K562 (cell line): Measurements from ENCODE around the gene EXOC7. TPM values are rescaled to one million over a fixed set of nuclear protein-coding genes. Genes with fewer than 3 reads are reported as not detected.

Experiments used
- ATAC-seq: fragments of 200-7000 bp; cut with Tn5 transposase; 3 replicates; pipeline ENCODE4 v1.9.1; 2020; ENCODE audit warnings: moderate library complexity
- BruUV-seq: library from RNA; stranded (reverse); fragments of 400-500 nt; replicated peaks from 2 replicates; lab custom pipeline; 2021; lab: Mats Ljungman, UMichigan
- CTCF ChIA-PET: fragments of 300-600 bp; formaldehyde crosslinking; extraction: SDS; loops from one replicate; lab custom pipeline; 2021; ENCODE audit warnings: low intra/inter-chr PET ratio; lab: Yijun Ruan, JAX
- POLR2A ChIA-PET: fragments of 300-600, 350-650 bp; sonication (Branson Sonifier 250); formaldehyde crosslinking; extraction: SDS; loops from one replicate; lab custom pipeline; 2021; ENCODE audit warnings: antibody characterized with exemption, inconsistent platforms; lab: Yijun Ruan, JAX
- DNase-seq, 4 experiments: peaks; one replicate each; pipeline versions ENCODE4 v3.0.0 to v3.0.0-alpha.2; 2011 to 2018; ENCODE audit warnings: low spot score in 3 of 4, mixed read lengths in 3 of 4; ENCODE audit errors: extremely low read depth in 1 of 4
- FAIRE-seq: peaks from 2 replicates; lab custom pipeline; 2011; peaks lifted over from hg19 to GRCh38; lab: Jason Lieb, UNC
- H2AFZ ChIP-seq: 2 replicates; pipeline ENCODE4 v1.6.0; 2011; ENCODE audit warnings: low read depth, low read length, control low read depth, inconsistent platforms
- H3K27ac ChIP-seq: fragments of 200-600 bp; 3 replicates; pipeline ENCODE4 v1.8.0; 2011; ENCODE audit warnings: low read depth, mild to moderate bottlenecking, control low read depth, inconsistent platforms, low read length, moderate library complexity, mixed read lengths; ENCODE audit errors: extremely low read depth
- H3K27me3 ChIP-seq, 2 experiments: fragments of 300-600 bp in 1 of 2; 2 replicates in 1 of 2; 3 replicates in 1 of 2; pipeline versions ENCODE4 v1.6.0 to v1.8.0; 2011; ENCODE audit warnings: inconsistent platforms in 2 of 2, low read length in 2 of 2, mild to moderate bottlenecking in 1 of 2, mixed read lengths in 1 of 2, moderate library complexity in 1 of 2; ENCODE audit not compliant: control insufficient read depth in 2 of 2, insufficient read depth in 2 of 2
- H3K36me3 ChIP-seq: fragments of 300-600 bp; 3 replicates; pipeline ENCODE4 v1.8.0; 2011; ENCODE audit warnings: mild to moderate bottlenecking, low read length, inconsistent platforms; ENCODE audit not compliant: control insufficient read depth, insufficient read depth
- H3K4me1 ChIP-seq, 2 experiments: fragments of 200-600 bp in 1 of 2; replicated peaks in 1 of 2; 2 replicates in 1 of 2; 3 replicates in 1 of 2; pipeline versions ENCODE4 v1.5.1 to v1.8.0; 2011; ENCODE audit warnings: inconsistent platforms in 2 of 2, low read length in 2 of 2, mild to moderate bottlenecking in 1 of 2, mixed read lengths in 1 of 2, moderate library complexity in 1 of 2; ENCODE audit not compliant: control insufficient read depth in 2 of 2, insufficient read depth in 2 of 2
- H3K4me2 ChIP-seq: 2 replicates; pipeline ENCODE4 v1.6.1; 2011; ENCODE audit warnings: low read length, control low read depth, inconsistent platforms, mixed read lengths; ENCODE audit not compliant: insufficient read depth
- H3K4me3 ChIP-seq: fragments of 200-600 bp; sonication (generic), shearing (Covaris generic); 2 replicates; pipeline ENCODE4 v1.5.1; 2016; ENCODE audit warnings: control low read depth, inconsistent platforms
- H3K79me2 ChIP-seq: fragments of 200-600 bp; 3 replicates; pipeline ENCODE4 v1.8.0; 2011; ENCODE audit warnings: low read length, inconsistent platforms; ENCODE audit not compliant: control insufficient read depth, insufficient read depth
- H3K9ac ChIP-seq, 2 experiments: 2 replicates each; pipeline versions ENCODE4 v1.6.0 to v1.6.1; 2011; ENCODE audit warnings: low read depth in 2 of 2, low read length in 2 of 2, control low read depth in 1 of 2, inconsistent platforms in 1 of 2, mild to moderate bottlenecking in 1 of 2, mixed read lengths in 1 of 2; ENCODE audit not compliant: insufficient read depth in 1 of 2
- H3K9me1 ChIP-seq: one replicate; pipeline ENCODE4 v1.6.0; 2011; ENCODE audit warnings: inconsistent platforms, mild to moderate bottlenecking, low read length, moderate library complexity; ENCODE audit not compliant: control insufficient read depth, insufficient read depth
- H3K9me3 ChIP-seq: replicated peaks from 2 replicates; pipeline ENCODE4 v1.5.1; 2011; ENCODE audit warnings: low read depth, low read length, inconsistent platforms; ENCODE audit not compliant: control insufficient read depth, insufficient read depth
- H4K20me1 ChIP-seq: replicated peaks from 2 replicates; pipeline ENCODE4 v1.6.1; 2011; ENCODE audit warnings: low read length, inconsistent platforms, mixed read lengths; ENCODE audit not compliant: control insufficient read depth, insufficient read depth
- POLR2G ChIP-seq: fragments of 200-400 bp; formaldehyde crosslinking; IDR thresholded peaks from 2 replicates; pipeline ENCODE4 v1.6.1; 2017; ENCODE audit warnings: low read depth, mild to moderate bottlenecking, antibody characterized with exemption, low read length, moderate library complexity
- ZBTB11 ChIP-seq, 3 experiments: fragments of 200-800 bp in 1 of 3; fragments of 250-450 bp in 1 of 3; fragments of 450-650 bp in 1 of 3; sonication (Bioruptor Pico) in 1 of 3; sonication (Bioruptor generic) in 1 of 3; formaldehyde crosslinking in 1 of 3; IDR thresholded peaks; 2 replicates each; pipeline versions ENCODE4 v1.6.1 to v1.8.0; 2016 to 2022; ENCODE audit warnings: mild to moderate bottlenecking in 2 of 3, missing genetic modification characterization in 2 of 3, missing compliant biosample characterization in 1 of 3, moderate library complexity in 1 of 3
- WGBS: fragments of 100-300 bp; shearing (Covaris generic); methylation state at CpG from one replicate; pipeline ENCODE4 v1.1.6; 2016; ENCODE audit warnings: low coverage, mixed read lengths; ENCODE audit not compliant: insufficient coverage; ENCODE audit errors: missing lambda C conversion rate; 5-methylcytosine and 5-hydroxymethylcytosine counted together
- in situ Hi-C: fragments of 300-500 bp; cut with MboI; formaldehyde crosslinking; loops from 4 replicates; pipeline ENCODE4 v1.15.0; 2018; ENCODE audit warnings: inconsistent platforms, mixed read lengths
- intact Hi-C: fragments of 100-400 bp; cut with micrococcal nuclease; formaldehyde crosslinking; loops from 2 replicates; pipeline ENCODE4 v1.14.2; 2022
- polyA plus RNA-seq, 8 experiments: library from polyadenylated mRNA; depleted of rRNA in 4 of 8; stranded (reverse) in 5 of 8; unstranded in 3 of 8; fragments of >200 nt; fragmentation: Nextera tagmentation in 2 of 8; fragmentation: Illumina TruSeq in 1 of 8; extraction: Ambion mirVana in 2 of 8; extraction: Trizol in 1 of 8; gene quantifications; 2 replicates each; pipeline versions ENCODE4 v1.2.1 to v1.2.3, GENCODE V29; 2011 to 2014; ENCODE audit warnings: inconsistent platforms in 1 of 8, missing spikeins in 1 of 8
- total RNA-seq, 7 experiments: library from RNA; depleted of rRNA in 6 of 7; stranded (reverse); fragments of >200 nt in 6 of 7; fragmentation: Illumina TruSeq in 2 of 7; extraction: Trizol in 2 of 7; gene quantifications; 2 replicates each; pipeline versions ENCODE4 v1.2.1 to v1.2.3, GENCODE V29; 2011 to 2021; ENCODE audit warnings: low replicate concordance in 1 of 7

Gene EXOC7
- total and polyA plus RNA-seq, 9 of the 15 experiments (the other 6 are each of a cell fraction or from before 2014, with no cell fraction given): 18.6 to 57.0 (median 35.0) TPM

DNA sequence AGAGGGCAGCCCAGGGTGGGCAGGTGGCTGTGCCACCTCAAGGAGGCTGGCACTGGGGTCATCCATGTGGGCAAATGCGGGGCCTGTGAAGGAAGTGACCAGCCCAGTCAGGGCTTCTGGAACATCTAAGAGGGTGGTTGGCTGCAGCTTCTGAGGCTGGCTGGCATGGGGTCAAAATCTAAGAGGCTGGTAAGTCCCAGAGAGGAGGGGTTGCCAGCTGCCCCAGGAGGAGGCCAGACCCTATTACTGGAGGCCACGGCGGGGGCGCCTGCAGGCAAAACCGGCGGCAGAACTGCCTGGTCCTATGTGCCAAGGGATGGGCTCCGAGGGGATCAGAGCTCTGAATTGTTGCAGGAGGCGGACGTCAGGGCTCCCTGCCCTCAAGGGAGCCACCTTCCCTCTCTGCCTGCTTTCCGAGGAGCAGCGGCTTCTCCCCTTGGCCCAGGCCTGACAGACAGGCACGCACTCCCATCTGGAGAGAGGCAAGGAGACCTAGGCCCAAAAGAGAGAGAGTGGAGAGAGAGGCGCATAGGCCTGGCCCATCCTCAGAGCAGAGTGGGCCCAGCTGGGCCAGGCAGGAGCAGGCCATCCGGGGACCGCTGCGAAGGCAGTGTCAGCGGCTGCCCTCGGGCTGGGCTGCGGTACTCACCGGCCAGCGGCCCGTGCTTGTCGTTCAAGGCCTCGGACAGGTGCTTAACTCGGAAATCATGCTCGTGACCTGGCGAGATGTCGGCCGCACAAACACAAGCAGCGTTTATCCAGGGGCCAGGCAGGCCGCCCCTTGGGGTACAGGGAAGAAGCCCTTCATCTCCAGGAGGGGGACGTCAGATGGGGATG, 13.7 kb downstream of the EXOC7 start:
- no peak for FAIRE-seq
- POLR2A ChIA-PET: interaction anchor here (0.7 to 1.1 kb wide), 3 partner anchors 11 to 90 kb away, joined by 3 read pairs; partner anchors contain the start of genes SRP68 and ZACN
- no peak for ATAC-seq

More for the DNA sequence above, 13.7 kb downstream of the EXOC7 start:
- H3K9me1 ChIP-seq: no peaks in the 10 kb centered on the region
- no peak overlapping the region; a peak in 1 of 4 replicates for H3K9ac ChIP-seq
- peaks cover 0 to 13% of the 10 kb centered on the region in 2 experiments; a peak in 3 of 5 replicates for H3K4me1 ChIP-seq
- H3K4me3 ChIP-seq: no peak overlapping the region
- TF ChIP-seq POLR2G: 0 out of 2 replicates have a peak, but pooled peaks have one; percentile 22
- no peak for TF ChIP-seq ZBTB11 (CRISPR knock-in tag; IDR thresholded peaks at IDR 0.05)
- TF ChIP-seq, all 486 proteins: peak for 1
- Histone ChIP-seq H3K79me2 (no peaks in the 10 kb centered on the region), H3K27ac (no peak overlapping the region), H4K20me1 (no peaks in the 10 kb centered on the region; the same call in 1 of the 2 replicates), H3K36me3 (peaks cover 80% of the 10 kb centered on the region; the same call in 2 of the 3 replicates), H3K9me3 (no peaks in the 10 kb centered on the region), H2AFZ (no peak overlapping the region), H3K27me3 (no peaks in the 10 kb centered on the region), H3K4me2 (no peak overlapping the region)
- CTCF ChIA-PET: no interaction called here
- in situ Hi-C loops: no loop called here
- WGBS: 88% methylated on average over 23 of the region's 32 CpGs
- BruUV-seq: no TSS peak
- intact Hi-C loops: no loop called here
- DNase-seq: no peak
